GM10847 (cell line): ENCODE measurements around the gene ETV5.

Experiments used
- POLR2A ChIP-seq: IDR thresholded peaks from 2 replicates; pipeline ENCODE4 v1.6.1; 2011; ENCODE audit not compliant: insufficient read length; ENCODE audit errors: extremely low read depth

ETV5 gene

DNA sequence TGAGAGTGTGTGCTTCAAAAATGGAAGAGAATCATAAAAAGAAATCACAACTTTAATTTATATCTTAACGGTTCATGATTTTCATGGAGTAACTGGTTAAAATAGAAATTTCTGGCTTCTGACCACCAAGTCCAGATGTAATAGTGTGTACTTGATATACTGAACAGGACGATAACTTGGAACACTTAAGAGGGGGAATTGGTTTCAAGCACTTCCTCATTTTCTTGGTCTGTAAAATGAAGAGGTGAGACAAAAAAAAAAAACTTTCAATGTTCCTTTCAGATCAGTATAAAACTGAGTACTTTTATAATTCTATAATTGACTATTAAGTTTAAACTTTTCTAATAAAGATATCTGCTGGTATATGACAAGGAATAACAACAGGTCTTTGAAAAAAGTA lies 107.0 kb downstream of the ETV5 start:
- TF ChIP-seq POLR2A, result no peak

DNA sequence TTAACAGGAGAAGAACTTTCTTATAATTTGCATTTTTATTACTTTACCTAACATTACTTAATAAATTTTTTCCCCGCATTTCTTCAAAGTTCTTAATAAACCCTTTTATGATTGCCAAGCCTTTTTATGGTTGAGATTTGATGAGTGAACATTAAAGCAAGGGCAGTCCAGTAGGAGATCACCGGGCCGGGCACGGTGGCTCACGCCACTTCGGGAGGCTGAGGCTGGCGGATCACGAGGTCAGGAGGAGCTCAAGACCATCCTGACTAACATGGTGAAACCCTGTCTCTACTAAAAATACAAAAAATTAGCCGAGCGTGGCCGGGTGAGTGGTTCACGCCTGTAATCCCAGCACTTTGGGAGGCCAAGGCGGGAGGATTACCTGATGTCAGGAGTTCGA lies 109.7 kb downstream of the ETV5 start:
- TF ChIP-seq POLR2A, result no peak

DNA sequence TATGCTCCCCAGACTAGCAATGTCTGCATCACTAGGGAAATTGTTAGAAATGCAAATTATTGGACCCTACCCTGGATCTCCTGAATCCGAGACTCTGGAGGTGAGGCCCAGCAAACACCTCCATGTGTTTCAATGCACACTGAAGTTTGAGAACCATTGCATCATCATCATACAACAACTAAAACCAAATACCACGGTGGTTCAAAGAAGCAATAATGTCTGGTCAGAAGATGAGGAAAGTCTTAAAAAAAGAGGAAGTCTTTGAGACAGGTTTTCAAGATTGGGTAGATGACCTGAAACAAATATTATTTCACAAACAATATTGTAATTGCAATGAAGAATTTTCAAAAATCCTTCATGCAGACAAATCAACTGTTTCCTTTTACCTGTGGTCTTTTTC lies 110.8 kb downstream of the ETV5 start:
- TF ChIP-seq POLR2A, result no peak

DNA sequence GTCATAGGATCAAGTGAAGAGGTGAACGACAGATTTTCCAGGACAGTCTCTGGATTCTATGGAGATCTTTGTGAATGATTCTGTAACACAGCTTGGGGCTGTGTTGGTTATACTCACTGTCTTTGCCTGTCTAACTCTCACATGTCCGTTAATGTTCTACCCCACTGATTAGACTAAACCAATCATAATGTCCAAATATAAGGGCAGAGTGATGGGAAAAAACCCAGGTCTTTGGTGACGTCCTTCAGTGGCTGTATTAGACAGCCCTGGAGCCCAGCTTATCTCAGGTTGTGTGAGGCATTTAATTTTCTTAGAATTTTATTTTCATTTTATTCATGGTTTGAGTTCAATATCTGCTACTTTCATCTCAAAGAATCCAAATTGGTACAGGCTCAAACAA lies 111.8 kb downstream of the ETV5 start:
- no peak for TF ChIP-seq POLR2A
